Stimulated activated CD4-positive, alpha-beta T cell treated with anti-CD3 and anti-CD28 coated beads, Interleukin-1b, Interleukin-23, amount 100 ng/mL, for 24 hours (primary cell): ENCODE measurements around the gene STOM.

Source experiments
- DNase-seq, 4 experiments: peaks; one replicate each; pipeline ENCODE4 v3.0.0-alpha.2; 2020; ENCODE audit warnings: low read depth in 4 of 4, low spot score in 1 of 4

STOM gene

DNA sequence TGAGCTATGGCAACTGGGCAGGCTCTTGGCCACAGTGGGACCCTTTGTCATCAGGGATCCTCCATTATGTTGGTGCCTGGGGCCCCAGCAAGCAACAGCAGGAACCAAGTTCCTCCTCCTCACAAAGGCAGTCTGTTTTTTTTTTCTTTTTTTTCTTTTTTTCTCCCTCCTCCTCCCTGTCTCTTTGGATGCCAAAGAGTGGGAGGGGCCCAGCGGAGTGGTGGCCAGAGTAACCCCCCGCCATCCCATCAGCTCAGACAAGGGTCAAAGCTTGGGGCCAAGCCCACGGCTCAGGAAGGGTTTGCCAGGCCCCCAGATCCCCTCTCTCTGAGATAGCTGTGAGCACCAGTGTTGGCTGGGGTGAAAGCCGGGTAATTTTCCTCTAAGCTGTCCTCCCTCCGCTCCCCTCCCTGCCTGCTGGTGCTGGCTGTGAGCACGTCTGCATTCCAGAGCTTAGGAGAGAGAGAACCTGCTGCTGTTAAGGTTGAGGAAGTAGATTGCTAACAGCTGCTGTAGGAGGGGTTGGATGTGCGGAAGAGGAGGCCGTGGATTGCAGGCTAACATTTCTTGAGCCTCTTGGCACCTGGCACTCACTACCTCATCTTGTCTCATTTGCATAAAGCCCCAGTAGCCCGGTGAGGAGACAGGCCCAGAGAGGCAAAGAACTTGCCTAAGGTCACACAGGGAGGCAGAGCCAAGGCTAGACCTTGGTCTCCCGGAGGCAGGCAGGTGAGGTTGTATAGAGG lies 80.9 kb downstream of the STOM start:
- DNase-seq: no peak
